ENCODE results near the gene SETD5.

DNA sequence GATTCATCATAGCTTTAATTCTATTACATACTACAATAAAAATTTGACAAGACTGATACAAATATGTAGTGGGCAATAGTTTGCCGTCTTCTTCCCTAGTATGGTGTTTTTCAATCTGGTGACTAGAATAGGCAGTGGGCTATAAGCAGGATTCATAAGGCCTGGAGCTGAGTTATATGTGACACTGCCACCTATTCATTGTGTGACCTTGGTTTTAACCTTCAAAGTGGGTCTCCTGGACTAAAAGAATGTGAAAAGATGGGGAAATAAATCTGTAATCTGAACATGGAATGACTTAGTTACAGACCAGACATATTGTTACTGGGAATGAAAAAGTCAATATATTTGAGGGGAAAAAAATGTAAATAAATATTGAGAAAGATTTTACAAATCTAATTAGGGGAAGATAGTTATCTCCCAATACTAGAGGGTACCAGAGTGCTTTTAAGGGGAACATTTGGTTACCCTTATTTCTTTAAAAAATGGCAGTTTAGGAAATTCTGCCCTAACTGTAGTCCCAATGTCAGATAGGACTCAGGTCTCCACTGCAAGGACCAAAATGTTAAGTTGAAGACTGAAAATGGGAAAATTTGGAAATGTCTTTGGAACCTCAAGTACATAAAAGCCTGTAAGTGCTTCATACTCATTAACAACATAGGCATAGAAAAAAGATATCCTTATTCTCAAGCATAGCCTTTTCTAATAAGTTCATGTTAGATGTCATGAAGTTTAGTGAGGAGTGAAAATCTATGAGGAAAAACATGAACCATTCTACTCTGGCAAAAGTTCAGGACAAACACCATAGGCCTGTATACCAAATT is 10.7 kb upstream of the SETD5 start:
- TF ChIP-seq, protein P1, sequence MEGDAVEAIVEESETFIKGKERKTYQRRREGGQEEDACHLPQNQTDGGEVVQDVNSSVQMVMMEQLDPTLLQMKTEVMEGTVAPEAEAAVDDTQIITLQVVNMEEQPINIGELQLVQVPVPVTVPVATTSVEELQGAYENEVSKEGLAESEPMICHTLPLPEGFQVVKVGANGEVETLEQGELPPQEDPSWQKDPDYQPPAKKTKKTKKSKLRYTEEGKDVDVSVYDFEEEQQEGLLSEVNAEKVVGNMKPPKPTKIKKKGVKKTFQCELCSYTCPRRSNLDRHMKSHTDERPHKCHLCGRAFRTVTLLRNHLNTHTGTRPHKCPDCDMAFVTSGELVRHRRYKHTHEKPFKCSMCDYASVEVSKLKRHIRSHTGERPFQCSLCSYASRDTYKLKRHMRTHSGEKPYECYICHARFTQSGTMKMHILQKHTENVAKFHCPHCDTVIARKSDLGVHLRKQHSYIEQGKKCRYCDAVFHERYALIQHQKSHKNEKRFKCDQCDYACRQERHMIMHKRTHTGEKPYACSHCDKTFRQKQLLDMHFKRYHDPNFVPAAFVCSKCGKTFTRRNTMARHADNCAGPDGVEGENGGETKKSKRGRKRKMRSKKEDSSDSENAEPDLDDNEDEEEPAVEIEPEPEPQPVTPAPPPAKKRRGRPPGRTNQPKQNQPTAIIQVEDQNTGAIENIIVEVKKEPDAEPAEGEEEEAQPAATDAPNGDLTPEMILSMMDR (IDR thresholded peaks at IDR 0.05 in 8 of 11, conservative IDR thresholded peaks at IDR 0.05 in 3 of 11), result no peak
- TF ChIP-seq POLR2A (IDR thresholded peaks at IDR 0.05), result no peak
